ENCODE results near the gene FSTL4.

DNA sequence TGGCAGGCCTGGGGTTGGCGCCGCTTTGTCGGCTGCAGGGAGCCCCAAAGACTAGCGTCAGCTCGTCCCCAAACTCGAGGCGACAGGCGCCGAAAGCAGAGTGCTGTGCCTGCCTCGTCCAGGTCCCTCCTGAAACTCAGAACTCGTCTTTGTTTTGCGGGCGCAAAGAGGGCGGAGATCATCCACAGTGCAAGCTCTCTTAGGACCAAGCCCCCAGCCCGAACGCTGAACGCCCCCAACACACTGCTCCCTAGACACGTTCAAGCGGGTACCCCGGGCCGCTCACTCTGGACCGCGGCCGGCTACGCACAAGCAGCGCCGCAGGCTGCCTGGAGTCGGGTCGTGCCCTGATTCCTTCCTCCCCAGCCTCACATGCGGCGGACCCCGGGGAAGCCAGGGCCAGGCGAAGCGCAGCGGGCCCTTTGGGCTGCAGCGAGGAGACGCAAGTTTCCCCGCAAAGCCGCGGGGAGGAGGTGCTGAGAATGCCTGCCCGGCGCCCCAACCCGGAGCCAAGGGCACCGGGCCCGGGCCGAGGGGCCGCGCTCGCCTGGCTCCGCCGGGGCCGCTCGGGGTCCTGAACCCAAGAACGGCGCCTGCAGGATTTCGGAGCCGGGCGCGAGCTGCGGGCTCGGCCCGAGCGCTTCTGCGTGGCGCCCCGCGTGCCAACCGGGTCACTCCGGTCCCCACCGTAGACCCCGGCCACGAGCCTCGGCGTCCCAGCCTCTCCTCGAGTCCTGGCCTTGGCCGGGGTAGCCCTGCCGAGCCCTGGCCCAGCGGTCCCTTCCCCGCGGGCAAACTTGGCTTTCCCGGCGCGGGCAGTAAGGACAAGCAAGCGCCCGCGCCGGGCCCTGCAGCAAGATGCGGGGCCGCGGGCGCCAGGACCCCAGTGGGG is 738 bp downstream of the FSTL4 start:
- TF ChIP-seq, protein P1, sequence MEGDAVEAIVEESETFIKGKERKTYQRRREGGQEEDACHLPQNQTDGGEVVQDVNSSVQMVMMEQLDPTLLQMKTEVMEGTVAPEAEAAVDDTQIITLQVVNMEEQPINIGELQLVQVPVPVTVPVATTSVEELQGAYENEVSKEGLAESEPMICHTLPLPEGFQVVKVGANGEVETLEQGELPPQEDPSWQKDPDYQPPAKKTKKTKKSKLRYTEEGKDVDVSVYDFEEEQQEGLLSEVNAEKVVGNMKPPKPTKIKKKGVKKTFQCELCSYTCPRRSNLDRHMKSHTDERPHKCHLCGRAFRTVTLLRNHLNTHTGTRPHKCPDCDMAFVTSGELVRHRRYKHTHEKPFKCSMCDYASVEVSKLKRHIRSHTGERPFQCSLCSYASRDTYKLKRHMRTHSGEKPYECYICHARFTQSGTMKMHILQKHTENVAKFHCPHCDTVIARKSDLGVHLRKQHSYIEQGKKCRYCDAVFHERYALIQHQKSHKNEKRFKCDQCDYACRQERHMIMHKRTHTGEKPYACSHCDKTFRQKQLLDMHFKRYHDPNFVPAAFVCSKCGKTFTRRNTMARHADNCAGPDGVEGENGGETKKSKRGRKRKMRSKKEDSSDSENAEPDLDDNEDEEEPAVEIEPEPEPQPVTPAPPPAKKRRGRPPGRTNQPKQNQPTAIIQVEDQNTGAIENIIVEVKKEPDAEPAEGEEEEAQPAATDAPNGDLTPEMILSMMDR (IDR thresholded peaks at IDR 0.05) = no peak
- TF ChIP-seq POLR2AphosphoS5 (IDR thresholded peaks at IDR 0.05) (no peak), EP300 (IDR thresholded peaks at IDR 0.05) (no peak)

Data from upper lobe of left lung (tissue), 4 donors.